Tibial artery (tissue), 4 donors: Measurements from ENCODE around the gene RFPL4A.

Experiments
- DNase-seq, 2 donors: peaks; one replicate each; pipeline ENCODE4 v3.0.0-alpha.2; 2019
- H3K27ac ChIP-seq, 2 donors: fragments of 200-600 bp; sonication (generic) in 1 of 2; 1 replicate in 1 of 2; 2 replicates in 1 of 2; pipeline ENCODE4 v1.5.1; 2018 to 2019; ENCODE audit warnings: mild to moderate bottlenecking in 1 of 2
- H3K27me3 ChIP-seq, 2 donors: fragments of 200-600 bp; sonication (generic) in 1 of 2; one replicate each; pipeline versions ENCODE4 v1.5.1 to v1.6.0; 2016 to 2019
- H3K36me3 ChIP-seq, 3 donors: fragments of 200-600 bp; sonication (generic) in 2 of 3; one replicate each; pipeline ENCODE4 v1.5.1; 2016 to 2019; ENCODE audit warnings: mild to moderate bottlenecking in 2 of 3
- H3K4me1 ChIP-seq, 4 donors: fragments of 200-600 bp; sonication (generic) in 2 of 4; 1 replicate in 3 of 4; 2 replicates in 1 of 4; pipeline ENCODE4 v1.5.1; 2016 to 2019
- H3K4me3 ChIP-seq, 2 donors: fragments of 200-600 bp; sonication (generic) in 1 of 2; 1 replicate in 1 of 2; 2 replicates in 1 of 2; pipeline ENCODE4 v1.5.1; 2018 to 2019; ENCODE audit warnings: mild to moderate bottlenecking in 2 of 2
- H3K9me3 ChIP-seq, 3 donors: fragments of 200-600 bp; sonication (generic) in 1 of 3; one replicate each; pipeline ENCODE4 v1.5.1; 2016 to 2019
- CTCF ChIP-seq, 2 experiments: fragments of 200-600 bp in 1 of 2; fragments of 450-650 bp in 1 of 2; IDR thresholded peaks; one replicate each; pipeline ENCODE4 v1.5.1; 2017 to 2019; ENCODE audit warnings: antibody characterized with exemption in 2 of 2, mild to moderate bottlenecking in 1 of 2, moderate library complexity in 1 of 2
- intact Hi-C: fragments of 100-400 bp; cut with DNase I; formaldehyde crosslinking; loops from one replicate; pipeline ENCODE4 v1.15.0; 2023; ENCODE audit warnings: low total_unique reads

The RFPL4A gene

GRCh38 chr19:55781112-55781511, 22.2 kb downstream of the RFPL4A start:
- Histone ChIP-seq H3K27me3 (no peaks in the 10 kb centered on the region), H3K36me3 (no peaks in the 10 kb centered on the region), H3K9me3 (no peaks in the 10 kb centered on the region), H3K4me3 (no peak overlapping the region), H3K4me1 (no peaks in the 10 kb centered on the region), H3K27ac (no peak overlapping the region)
- no peak for TF ChIP-seq CTCF (IDR thresholded peaks at IDR 0.05)
- intact Hi-C loops: no loop called here
- DNase-seq: no peak

- intact Hi-C loops: no loop called here
- no peaks in the 10 kb centered on the region for H3K27me3 ChIP-seq
- DNase-seq: no peak
- H3K4me3 ChIP-seq: no peak overlapping the region
- TF ChIP-seq CTCF (IDR thresholded peaks at IDR 0.05): no peak
- no peaks in the 10 kb centered on the region for H3K9me3 ChIP-seq
- no peaks in the 10 kb centered on the region for H3K36me3 ChIP-seq
- no peak overlapping the region for H3K27ac ChIP-seq
- no peaks in the 10 kb centered on the region for H3K4me1 ChIP-seq
These were observed 36.1 kb downstream of the RFPL4A start for GRCh38 chr19:55795021-55795420.

GRCh38 chr19:55801416-55801815, 42.5 kb downstream of the RFPL4A start:
- no peak overlapping the region for H3K4me3 ChIP-seq
- no peak for DNase-seq
- H3K9me3 ChIP-seq: no peaks in the 10 kb centered on the region
- no peak for TF ChIP-seq CTCF (IDR thresholded peaks at IDR 0.05)
- no peak overlapping the region for H3K27ac ChIP-seq
- no peaks in the 10 kb centered on the region for H3K36me3 ChIP-seq
- no peaks in the 10 kb centered on the region for H3K4me1 ChIP-seq
- no peaks in the 10 kb centered on the region for H3K27me3 ChIP-seq
- intact Hi-C loops: no loop called here

GRCh38 chr19:55802281-55802680, 43.4 kb downstream of the RFPL4A start:
- Histone ChIP-seq H3K27ac (no peak overlapping the region), H3K4me3 (no peak overlapping the region), H3K4me1 (no peaks in the 10 kb centered on the region), H3K27me3 (no peaks in the 10 kb centered on the region), H3K9me3 (no peaks in the 10 kb centered on the region), H3K36me3 (no peaks in the 10 kb centered on the region)
- DNase-seq: no peak
- no peak for TF ChIP-seq CTCF (IDR thresholded peaks at IDR 0.05)
- intact Hi-C loops: no loop called here

- intact Hi-C loops: no loop called here
- no peaks in the 10 kb centered on the region for H3K9me3 ChIP-seq
- no peak for TF ChIP-seq CTCF (IDR thresholded peaks at IDR 0.05)
- no peaks in the 10 kb centered on the region for H3K27me3 ChIP-seq
- H3K4me1 ChIP-seq: no peaks in the 10 kb centered on the region
- no peak overlapping the region for H3K27ac ChIP-seq
- no peak overlapping the region for H3K4me3 ChIP-seq
- peak in 1 of 2 donors; percentile 35 for DNase-seq
- H3K36me3 ChIP-seq: no peaks in the 10 kb centered on the region
These were observed 50.6 kb downstream of the RFPL4A start for GRCh38 chr19:55809381-55810058.

GRCh38 chr19:55811340-55811739, 52.4 kb downstream of the RFPL4A start:
- Histone ChIP-seq H3K9me3 (no peaks in the 10 kb centered on the region), H3K4me1 (no peaks in the 10 kb centered on the region), H3K36me3 (no peaks in the 10 kb centered on the region), H3K27ac (no peak overlapping the region), H3K27me3 (no peaks in the 10 kb centered on the region), H3K4me3 (no peak overlapping the region)
- no peak for DNase-seq
- intact Hi-C loops: no loop called here
- TF ChIP-seq CTCF (IDR thresholded peaks at IDR 0.05): no peak
